K562 (cell line): ENCODE measurements around the gene ZEB2. TPM values are rescaled to one million over a fixed set of nuclear protein-coding genes. Genes with fewer than 3 reads are reported as not detected.
A peak's percentile ranks its signal among the peaks of the same experiment; 100 is the strongest.

Source experiments
- BRF2 ChIP-seq: IDR thresholded peaks from 3 replicates; pipeline ENCODE4 v1.6.1; 2011; ENCODE audit warnings: borderline replicate concordance, mild to moderate bottlenecking; ENCODE audit not compliant: insufficient read length, insufficient read depth
- CTBP1 ChIP-seq: fragments of 450-650 bp; IDR thresholded peaks from 2 replicates; pipeline ENCODE4 v1.6.1; 2016; ENCODE audit warnings: borderline replicate concordance
- E2F4 ChIP-seq: sonication (generic); formaldehyde crosslinking; IDR thresholded peaks from 2 replicates; pipeline ENCODE4 v1.8.0; 2022; ENCODE audit warnings: mild to moderate bottlenecking, low read depth, missing genetic modification reagents
- FOXK2 ChIP-seq, 2 experiments: fragments of 450-650 bp; IDR thresholded peaks in 1 of 2; conservative IDR thresholded peaks in 1 of 2; 2 replicates each; pipeline ENCODE4 v1.6.1; 2016; ENCODE audit warnings: low read depth in 2 of 2, mild to moderate bottlenecking in 1 of 2
- HMGXB4 ChIP-seq: sonication (generic); formaldehyde crosslinking; IDR thresholded peaks from 2 replicates; pipeline ENCODE4 v1.8.1; 2023; ENCODE audit warnings: mild to moderate bottlenecking, missing genetic modification reagents
- PTBP1 ChIP-seq: fragments of 200-400 bp; formaldehyde crosslinking; IDR thresholded peaks from 2 replicates; pipeline ENCODE4 v1.6.1; 2017; ENCODE audit warnings: low read depth, low read length
- RREB1 ChIP-seq: fragments of 250-450 bp; sonication (Bioruptor Pico); IDR thresholded peaks from 2 replicates; pipeline ENCODE4 v1.4.0; 2020
- RUNX1 ChIP-seq: sonication (generic); IDR thresholded peaks from 2 replicates; pipeline ENCODE4 v1.6.1; 2016; ENCODE audit warnings: antibody characterized with exemption, low read depth
- YBX1 ChIP-seq: fragments of 450-650 bp; IDR thresholded peaks from 2 replicates; pipeline ENCODE4 v1.7.1; 2016; ENCODE audit warnings: mild to moderate bottlenecking
- ZNF174 ChIP-seq: fragments of 250-450 bp; sonication (Bioruptor Pico); IDR thresholded peaks from 2 replicates; pipeline ENCODE4 v1.4.0; 2020; ENCODE audit warnings: mild to moderate bottlenecking
- ZNF274 ChIP-seq: IDR thresholded peaks from 2 replicates; pipeline ENCODE4 v1.6.1; 2011; ENCODE audit warnings: low read depth, mild to moderate bottlenecking, low read length, moderate library complexity, borderline replicate concordance
- ZNF57 ChIP-seq: fragments of 450-650 bp; formaldehyde crosslinking; IDR thresholded peaks from 2 replicates; pipeline ENCODE4 v1.4.0; 2020; ENCODE audit warnings: mild to moderate bottlenecking, moderate library complexity
- ZNF586 ChIP-seq: fragments of 450-650 bp; formaldehyde crosslinking; conservative IDR thresholded peaks from 2 replicates; pipeline ENCODE4 v1.4.0; 2020; ENCODE audit warnings: mild to moderate bottlenecking, moderate library complexity
- ZNF766 ChIP-seq: fragments of 200-800 bp; sonication (Bioruptor generic); conservative IDR thresholded peaks from 2 replicates; pipeline ENCODE4 v1.6.1; 2016; ENCODE audit warnings: missing genetic modification characterization, missing compliant biosample characterization
- polyA plus RNA-seq, 8 experiments: library from polyadenylated mRNA; depleted of rRNA in 4 of 8; stranded (reverse) in 5 of 8; unstranded in 3 of 8; fragments of >200 nt; fragmentation: Nextera tagmentation in 2 of 8; fragmentation: Illumina TruSeq in 1 of 8; extraction: Ambion mirVana in 2 of 8; extraction: Trizol in 1 of 8; gene quantifications; 2 replicates each; pipeline versions ENCODE4 v1.2.1 to v1.2.3, GENCODE V29; 2011 to 2014; ENCODE audit warnings: inconsistent platforms in 1 of 8, missing spikeins in 1 of 8
- total RNA-seq, 7 experiments: library from RNA; depleted of rRNA in 6 of 7; stranded (reverse); fragments of >200 nt in 6 of 7; fragmentation: Illumina TruSeq in 2 of 7; extraction: Trizol in 2 of 7; gene quantifications; 2 replicates each; pipeline versions ENCODE4 v1.2.1 to v1.2.3, GENCODE V29; 2011 to 2021; ENCODE audit warnings: low replicate concordance in 1 of 7

Gene ZEB2
- total and polyA plus RNA-seq, 9 of the 15 experiments (the other 6 are each of a cell fraction or from before 2014, with no cell fraction given), result 15.1 to 113 (median 72.3) TPM

- TF ChIP-seq BRF2 (no peak), CTBP1 (no peak), PTBP1 (no peak), ZNF57 (no peak), RUNX1 (no peak), ZNF766 (no peak), E2F4 (CRISPR knock-in tag) (no peak), ZNF174 (CRISPR knock-in tag) (no peak), RREB1 (no peak), ZNF586 (CRISPR knock-in tag) (no peak), FOXK2 (conservative IDR thresholded peaks at IDR 0.05 in 1 of 2, IDR thresholded peaks at IDR 0.05 in 1 of 2; ENCODE audit: low read depth in 2 of 2) (peak in 1 of 2 experiments; percentile 31; a peak in 1 of 4 replicates), HMGXB4 (CRISPR knock-in tag) (no peak), YBX1 (no peak), ZNF274 (no peak)
Observed at GRCh38 chr2:144524118-144525009, 4.4 kb upstream of the ZEB2 start (continued).
